Esophagus squamous epithelium (tissue), 4 donors: ENCODE results near the gene PKP4.

Experiments used
- POLR2A ChIP-seq, 4 donors: fragments of 450-650 bp; IDR thresholded peaks; one replicate each; pipeline ENCODE4 v1.6.1; 2017; ENCODE audit warnings: antibody characterized with exemption in 4 of 4, mild to moderate bottlenecking in 4 of 4, moderate library complexity in 3 of 4
- TF ChIP-seq, protein P1 (sequence below), 6 experiments: fragments of 450-650 bp in 4 of 6; fragments of 200-600 bp in 2 of 6; sonication (generic) in 2 of 6; IDR thresholded peaks; one replicate each; pipeline ENCODE4 v1.5.1; 2016 to 2019; ENCODE audit warnings: antibody characterized with exemption in 6 of 6, mild to moderate bottlenecking in 4 of 6, moderate library complexity in 4 of 6

DNA sequence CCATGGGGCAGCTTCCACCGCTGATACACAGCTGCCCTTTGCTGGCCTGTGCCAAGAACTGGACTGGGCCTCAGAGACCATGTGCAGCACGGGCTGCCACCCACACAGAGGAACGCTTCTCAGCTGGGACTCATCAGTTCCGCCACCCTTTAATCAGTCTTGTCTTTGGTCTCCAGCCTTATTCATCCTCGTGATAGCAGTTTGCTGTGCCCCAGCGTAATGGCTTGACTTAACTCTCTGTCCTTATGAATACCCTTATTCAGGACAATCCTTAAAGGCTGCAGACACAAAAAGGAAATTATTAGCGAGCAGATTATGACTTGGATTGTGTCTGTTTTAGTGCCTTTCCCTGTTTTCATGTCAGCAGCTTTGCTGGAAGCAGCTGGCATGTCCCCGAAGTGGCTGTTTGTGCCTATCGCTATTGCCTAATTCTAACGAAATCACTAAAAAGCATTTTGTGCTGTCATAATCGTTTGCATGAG, 229.5 kb downstream of the PKP4 start:
- TF ChIP-seq, protein P1, sequence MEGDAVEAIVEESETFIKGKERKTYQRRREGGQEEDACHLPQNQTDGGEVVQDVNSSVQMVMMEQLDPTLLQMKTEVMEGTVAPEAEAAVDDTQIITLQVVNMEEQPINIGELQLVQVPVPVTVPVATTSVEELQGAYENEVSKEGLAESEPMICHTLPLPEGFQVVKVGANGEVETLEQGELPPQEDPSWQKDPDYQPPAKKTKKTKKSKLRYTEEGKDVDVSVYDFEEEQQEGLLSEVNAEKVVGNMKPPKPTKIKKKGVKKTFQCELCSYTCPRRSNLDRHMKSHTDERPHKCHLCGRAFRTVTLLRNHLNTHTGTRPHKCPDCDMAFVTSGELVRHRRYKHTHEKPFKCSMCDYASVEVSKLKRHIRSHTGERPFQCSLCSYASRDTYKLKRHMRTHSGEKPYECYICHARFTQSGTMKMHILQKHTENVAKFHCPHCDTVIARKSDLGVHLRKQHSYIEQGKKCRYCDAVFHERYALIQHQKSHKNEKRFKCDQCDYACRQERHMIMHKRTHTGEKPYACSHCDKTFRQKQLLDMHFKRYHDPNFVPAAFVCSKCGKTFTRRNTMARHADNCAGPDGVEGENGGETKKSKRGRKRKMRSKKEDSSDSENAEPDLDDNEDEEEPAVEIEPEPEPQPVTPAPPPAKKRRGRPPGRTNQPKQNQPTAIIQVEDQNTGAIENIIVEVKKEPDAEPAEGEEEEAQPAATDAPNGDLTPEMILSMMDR (IDR thresholded peaks at IDR 0.05), result no peak
- TF ChIP-seq POLR2A (IDR thresholded peaks at IDR 0.05), result no peak
